Mesothelial cell of epicardium (in vitro differentiated cells): ENCODE results near the gene MGAT5B. TPM values are rescaled to one million over a fixed set of nuclear protein-coding genes. Genes with fewer than 3 reads are reported as not detected.

Experiments
- DNase-seq, 2 experiments: peaks; one replicate each; pipeline ENCODE4 v3.0.0; 2021; ENCODE audit warnings: low spot score in 2 of 2; ENCODE audit not compliant: unreplicated experiment in 2 of 2
- H3K27ac Mint-ChIP-seq: 2 replicates; pipeline ENCODE4 v1.8.0; 2021; ENCODE audit warnings: mixed read lengths
- H3K27me3 Mint-ChIP-seq: 2 replicates; pipeline ENCODE4 v1.8.0; 2021; ENCODE audit warnings: low read depth, mixed read lengths
- H3K36me3 Mint-ChIP-seq: 2 replicates; pipeline ENCODE4 v1.8.0; 2021; ENCODE audit warnings: mixed read lengths
- H3K4me1 Mint-ChIP-seq: 2 replicates; pipeline ENCODE4 v1.8.0; 2021; ENCODE audit warnings: mixed read lengths
- H3K4me3 Mint-ChIP-seq: 2 replicates; pipeline ENCODE4 v1.8.0; 2021; ENCODE audit warnings: mild to moderate bottlenecking, moderate library complexity, mixed read lengths
- H3K9me3 Mint-ChIP-seq: 2 replicates; pipeline ENCODE4 v1.8.0; 2021; ENCODE audit warnings: mixed read lengths
- total RNA-seq: library from RNA; stranded (reverse); gene quantifications from 3 replicates; pipeline ENCODE4 v1.2.1, GENCODE V29; 2021
- TF ChIP-seq, protein P1 (sequence below): fragments of 200-600 bp; sonication (generic); IDR thresholded peaks from one replicate; pipeline ENCODE4 v1.5.0; 2021; ENCODE audit warnings: antibody characterized with exemption; ENCODE audit not compliant: unreplicated experiment

MGAT5B gene
- total RNA-seq, 1 donor from 2014 or later = 0.78 TPM

DNA sequence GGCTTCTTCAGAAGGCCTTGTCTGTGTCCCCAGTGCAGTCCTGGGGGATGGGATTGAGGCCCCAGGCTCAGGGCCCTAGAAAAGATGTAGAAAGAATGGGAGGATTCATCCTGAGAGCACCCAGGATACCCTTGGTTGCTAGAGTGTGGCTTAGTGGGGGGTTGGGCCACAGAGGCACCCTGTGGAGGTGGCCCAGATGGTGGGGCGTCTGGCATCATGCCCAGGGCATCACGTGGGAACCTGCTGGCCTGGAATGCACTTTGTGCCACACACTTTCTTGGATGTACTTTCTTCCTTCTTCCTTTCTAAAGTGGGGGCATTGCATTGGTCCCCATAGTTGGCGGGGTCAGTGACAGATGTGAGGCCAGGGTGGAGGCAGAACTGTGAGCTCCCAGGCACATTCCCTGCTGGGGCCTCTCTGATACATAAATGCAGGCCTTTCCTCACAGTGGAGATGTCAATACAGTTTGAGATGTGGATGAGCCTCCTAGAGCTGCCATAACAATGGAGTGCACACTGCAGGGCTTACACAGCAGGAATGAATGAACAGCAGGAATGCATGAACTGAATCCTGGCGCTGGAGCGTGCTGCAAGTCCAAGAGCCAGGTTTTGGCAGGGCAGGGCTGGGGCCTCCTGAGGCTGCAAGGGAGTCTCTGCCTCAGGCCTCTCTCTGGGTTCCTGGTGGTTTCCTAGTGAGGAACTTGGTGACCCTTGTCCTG, 43.3 kb downstream of the MGAT5B start:
- H3K36me3 Mint-ChIP-seq = no peaks in the 10 kb centered on the region
- no peak for DNase-seq
- H3K27ac Mint-ChIP-seq = no peak overlapping the region
- H3K4me1 Mint-ChIP-seq = no peaks in the 10 kb centered on the region
- no peak overlapping the region for H3K4me3 Mint-ChIP-seq
- TF ChIP-seq, protein P1, sequence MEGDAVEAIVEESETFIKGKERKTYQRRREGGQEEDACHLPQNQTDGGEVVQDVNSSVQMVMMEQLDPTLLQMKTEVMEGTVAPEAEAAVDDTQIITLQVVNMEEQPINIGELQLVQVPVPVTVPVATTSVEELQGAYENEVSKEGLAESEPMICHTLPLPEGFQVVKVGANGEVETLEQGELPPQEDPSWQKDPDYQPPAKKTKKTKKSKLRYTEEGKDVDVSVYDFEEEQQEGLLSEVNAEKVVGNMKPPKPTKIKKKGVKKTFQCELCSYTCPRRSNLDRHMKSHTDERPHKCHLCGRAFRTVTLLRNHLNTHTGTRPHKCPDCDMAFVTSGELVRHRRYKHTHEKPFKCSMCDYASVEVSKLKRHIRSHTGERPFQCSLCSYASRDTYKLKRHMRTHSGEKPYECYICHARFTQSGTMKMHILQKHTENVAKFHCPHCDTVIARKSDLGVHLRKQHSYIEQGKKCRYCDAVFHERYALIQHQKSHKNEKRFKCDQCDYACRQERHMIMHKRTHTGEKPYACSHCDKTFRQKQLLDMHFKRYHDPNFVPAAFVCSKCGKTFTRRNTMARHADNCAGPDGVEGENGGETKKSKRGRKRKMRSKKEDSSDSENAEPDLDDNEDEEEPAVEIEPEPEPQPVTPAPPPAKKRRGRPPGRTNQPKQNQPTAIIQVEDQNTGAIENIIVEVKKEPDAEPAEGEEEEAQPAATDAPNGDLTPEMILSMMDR = no peak
- H3K9me3 Mint-ChIP-seq = peaks cover 6% of the 10 kb centered on the region
- H3K27me3 Mint-ChIP-seq = peaks cover 19% of the 10 kb centered on the region

DNA sequence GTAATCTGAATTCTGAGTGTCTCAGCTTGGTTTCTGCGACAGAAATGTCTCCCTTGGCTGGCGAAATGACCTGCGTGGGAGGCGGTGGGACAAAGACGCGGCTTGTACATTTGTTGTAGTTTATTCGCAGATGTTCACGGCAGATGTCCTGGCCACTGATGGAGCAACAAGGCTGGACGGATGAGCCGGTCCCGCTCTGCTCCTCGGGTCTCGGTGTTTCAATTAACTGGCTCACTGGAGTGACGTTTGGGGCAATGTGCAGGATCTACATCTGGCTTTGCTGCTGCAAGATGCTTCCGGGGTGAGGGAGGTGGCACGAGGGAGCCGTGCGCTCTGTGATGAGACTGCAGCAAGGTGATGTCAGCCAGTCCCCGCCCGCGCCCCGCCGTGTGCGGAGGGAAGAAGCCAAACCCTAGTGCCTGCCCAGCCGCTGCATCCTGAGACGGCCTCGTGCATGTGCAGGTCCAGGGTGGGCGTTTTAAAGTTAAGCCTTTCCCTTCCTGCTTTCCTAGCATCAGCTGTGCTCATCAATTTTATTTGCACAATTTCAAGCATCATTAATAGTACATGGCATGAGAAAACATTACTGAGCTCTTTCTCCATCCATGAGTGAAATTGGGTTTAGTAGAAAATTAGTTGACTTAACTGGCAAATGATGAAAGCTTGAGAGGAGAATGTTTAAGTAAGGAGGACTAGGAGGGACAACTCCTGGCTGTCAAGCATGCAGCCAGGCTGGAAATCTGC, 44.4 kb downstream of the MGAT5B start:
- H3K9me3 Mint-ChIP-seq = peaks cover 3% of the 10 kb centered on the region
- H3K4me3 Mint-ChIP-seq = no peak overlapping the region
- DNase-seq = no peak
- H3K27me3 Mint-ChIP-seq = peaks cover 22% of the 10 kb centered on the region
- TF ChIP-seq, protein P1 = no peak
- H3K27ac Mint-ChIP-seq = no peak overlapping the region
- no peaks in the 10 kb centered on the region for H3K36me3 Mint-ChIP-seq
- no peaks in the 10 kb centered on the region for H3K4me1 Mint-ChIP-seq

DNA sequence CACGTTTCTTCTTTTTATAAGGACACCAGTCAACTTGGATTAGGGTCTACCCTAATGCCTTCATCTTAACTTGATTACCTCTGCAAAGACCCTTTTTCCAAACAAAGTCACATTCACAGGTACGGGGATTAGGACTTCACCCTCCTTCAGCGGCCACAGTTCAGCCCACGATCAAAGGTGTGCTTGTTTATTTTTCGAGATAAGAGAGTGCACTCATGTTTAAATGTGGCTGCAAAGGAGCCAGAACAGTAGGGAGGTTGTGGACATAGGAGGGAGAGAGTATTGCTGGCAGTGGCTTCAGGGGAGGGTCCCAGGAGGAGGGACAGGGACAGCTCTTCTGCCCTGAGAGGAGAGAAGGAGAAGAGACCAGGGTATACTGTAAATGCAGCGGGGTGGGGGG, 46.7 kb downstream of the MGAT5B start:
- peaks cover 38% of the 10 kb centered on the region for H3K27me3 Mint-ChIP-seq
- no peak for DNase-seq
- H3K27ac Mint-ChIP-seq = no peak overlapping the region
- no peaks in the 10 kb centered on the region for H3K9me3 Mint-ChIP-seq
- no peaks in the 10 kb centered on the region for H3K36me3 Mint-ChIP-seq
- no peak overlapping the region for H3K4me3 Mint-ChIP-seq
- H3K4me1 Mint-ChIP-seq = no peaks in the 10 kb centered on the region
- TF ChIP-seq, protein P1 = no peak

DNA sequence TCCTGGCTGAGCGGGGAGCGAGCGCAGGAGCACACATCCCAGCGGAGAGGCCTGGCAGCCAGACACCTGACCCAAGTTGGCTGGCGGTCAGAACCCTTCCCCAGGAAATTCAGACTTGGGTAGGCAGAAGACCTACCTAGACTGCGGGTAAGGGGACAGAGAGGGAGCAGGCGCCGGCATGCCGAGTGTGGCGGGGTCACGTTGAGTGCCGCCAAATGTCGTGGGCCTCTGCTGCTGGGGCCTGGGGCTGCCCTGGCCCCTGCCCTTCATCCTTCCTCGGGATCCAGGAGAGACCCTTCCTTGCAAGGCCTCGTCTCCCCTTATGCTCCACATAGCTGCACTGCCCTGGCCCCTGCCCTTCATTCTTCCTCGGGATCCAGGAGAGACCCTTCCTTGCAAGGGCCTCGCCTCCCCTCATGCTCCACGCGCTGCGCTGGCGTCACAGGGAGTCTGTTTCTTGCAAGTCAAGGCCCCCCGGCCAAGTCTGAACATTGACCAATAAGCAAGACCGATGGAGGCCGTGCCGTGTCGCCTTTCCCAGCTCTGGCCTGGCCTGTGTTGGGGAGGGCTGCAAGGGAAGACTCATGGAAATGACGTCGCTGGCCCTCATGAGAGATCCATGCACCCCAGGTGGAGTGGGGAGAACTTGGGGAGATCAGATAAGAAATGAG, 47.8 kb downstream of the MGAT5B start:
- Mint-ChIP-seq H3K4me1 (no peaks in the 10 kb centered on the region), H3K27ac (no peak overlapping the region), H3K4me3 (no peak overlapping the region), H3K9me3 (no peaks in the 10 kb centered on the region), H3K27me3 (peaks cover 49% of the 10 kb centered on the region), H3K36me3 (no peaks in the 10 kb centered on the region)
- DNase-seq = no peak
- TF ChIP-seq, protein P1 = no peak

DNA sequence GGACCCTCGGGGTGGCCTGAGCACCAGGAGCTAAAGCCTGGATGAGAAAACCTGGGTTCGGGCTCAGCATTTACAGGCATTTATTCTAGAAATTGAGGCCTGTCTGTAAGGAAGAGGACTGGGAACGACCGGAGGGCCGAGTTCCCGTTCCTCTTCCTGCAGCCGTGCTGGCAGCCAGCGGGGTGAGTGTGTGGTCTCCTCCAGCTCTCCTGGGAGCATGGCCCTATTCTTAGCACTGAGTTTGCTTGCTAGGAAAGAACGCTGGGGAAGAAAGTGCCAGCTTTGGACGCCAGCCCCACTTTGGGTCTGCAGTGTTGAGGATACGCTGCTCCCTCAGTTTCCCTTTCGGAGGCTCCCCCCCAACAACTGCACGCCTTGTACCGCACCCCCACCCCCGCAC, 49.6 kb downstream of the MGAT5B start:
- Mint-ChIP-seq H3K4me1 (no peaks in the 10 kb centered on the region), H3K27me3 (peaks cover 62% of the 10 kb centered on the region), H3K36me3 (no peaks in the 10 kb centered on the region), H3K27ac (no peak overlapping the region), H3K9me3 (no peaks in the 10 kb centered on the region), H3K4me3 (no peak overlapping the region)
- no peak for DNase-seq
- TF ChIP-seq, protein P1 = no peak
